HepG2 (cell line): ENCODE data around the gene CR2. TPM values are rescaled to one million over a fixed set of nuclear protein-coding genes. Genes with fewer than 3 reads are reported as not detected.

Source experiments
- ATAC-seq: fragments of 200-7000 bp; cut with Tn5 transposase; 3 replicates; pipeline ENCODE4 v1.9.1; 2020; ENCODE audit warnings: mild to moderate bottlenecking, moderate library complexity
- BruUV-seq: library from RNA; stranded (reverse); fragments of 400-500 nt; replicated peaks from 2 replicates; lab custom pipeline; 2021; lab: Mats Ljungman, UMichigan
- CTCF ChIA-PET: fragments of 300-600 bp; formaldehyde crosslinking; extraction: SDS; loops from one replicate; lab custom pipeline; 2021; ENCODE audit warnings: low total read pairs, inconsistent platforms, low intra/inter-chr PET ratio; lab: Yijun Ruan, JAX
- POLR2A ChIA-PET: fragments of 350-600 bp; sonication (Branson Sonifier 250); formaldehyde crosslinking; loops from one replicate; lab custom pipeline; 2020; ENCODE audit warnings: antibody characterized with exemption, inconsistent platforms; lab: Yijun Ruan, JAX
- DNase-seq: peaks from one replicate; pipeline ENCODE4 v3.0.0-alpha.2; 2015; ENCODE audit warnings: low spot score
- FAIRE-seq: peaks from 3 replicates; lab custom pipeline; 2011; peaks lifted over from hg19 to GRCh38; lab: Jason Lieb, UNC
- H2AFZ ChIP-seq: one replicate; pipeline ENCODE4 v1.6.1; 2011; ENCODE audit warnings: low read length, inconsistent platforms
- H3K27ac ChIP-seq: fragments of 300-600 bp; 3 replicates; pipeline ENCODE4 v1.8.0; 2011; ENCODE audit warnings: mixed run types, mild to moderate bottlenecking, mixed read lengths, low read length, inconsistent platforms; ENCODE audit not compliant: insufficient read depth; ENCODE audit errors: extremely low read length
- H3K27me3 ChIP-seq, 2 experiments: fragments of 200-600 bp in 1 of 2; 2 replicates in 1 of 2; 3 replicates in 1 of 2; pipeline versions ENCODE4 v1.6.0 to v1.8.0; 2011; ENCODE audit warnings: low read length in 2 of 2, mild to moderate bottlenecking in 2 of 2, moderate library complexity in 2 of 2, inconsistent platforms in 1 of 2; ENCODE audit not compliant: insufficient read depth in 2 of 2, control insufficient read depth in 1 of 2
- H3K36me3 ChIP-seq, 2 experiments: fragments of 200-600 bp in 1 of 2; replicated peaks in 1 of 2; 2 replicates in 1 of 2; 3 replicates in 1 of 2; pipeline versions ENCODE4 v1.5.1 to v1.8.0; 2011; ENCODE audit warnings: low read length in 2 of 2, inconsistent platforms in 1 of 2; ENCODE audit not compliant: insufficient read depth in 2 of 2, control insufficient read depth in 1 of 2
- H3K4me1 ChIP-seq: 2 replicates; pipeline ENCODE4 v1.5.1; 2012; ENCODE audit warnings: low read length, inconsistent platforms; ENCODE audit not compliant: insufficient read depth
- H3K4me2 ChIP-seq: 2 replicates; pipeline ENCODE4 v1.6.0; 2011; ENCODE audit warnings: low read depth, low read length, inconsistent platforms
- H3K4me3 ChIP-seq, 3 experiments: fragments of 200-600 bp in 1 of 3; sonication (generic), shearing (Covaris generic) in 1 of 3; replicated peaks in 1 of 3; 2 replicates each; pipeline ENCODE4 v1.5.1; 2011 to 2016; ENCODE audit warnings: low read length in 3 of 3, inconsistent platforms in 2 of 3, low read depth in 2 of 3, mild to moderate bottlenecking in 2 of 3, control low read depth in 1 of 3, mixed read lengths in 1 of 3; ENCODE audit not compliant: insufficient read depth in 1 of 3
- H3K79me2 ChIP-seq: one replicate; pipeline ENCODE4 v1.6.1; 2011; ENCODE audit warnings: low read length, inconsistent platforms; ENCODE audit not compliant: insufficient read depth
- H3K9ac ChIP-seq: 2 replicates; pipeline ENCODE4 v1.6.0; 2011; ENCODE audit warnings: mild to moderate bottlenecking, low read depth, low read length, inconsistent platforms; ENCODE audit not compliant: insufficient read depth
- H3K9me3 ChIP-seq: 2 replicates; pipeline ENCODE4 v1.5.1; 2012; ENCODE audit warnings: mild to moderate bottlenecking, low read length
- H4K20me1 ChIP-seq: 2 replicates; pipeline ENCODE4 v1.6.0; 2011; ENCODE audit warnings: inconsistent platforms, mild to moderate bottlenecking, low read length, moderate library complexity; ENCODE audit not compliant: insufficient read depth
- AGO2 ChIP-seq: fragments of 200-400 bp; formaldehyde crosslinking; optimal IDR thresholded peaks from 2 replicates; pipeline ENCODE3; 2017; ENCODE audit warnings: mild to moderate bottlenecking, low read depth, low read length, moderate library complexity
- AKAP8 ChIP-seq: sonication (generic); formaldehyde crosslinking; IDR thresholded peaks from 2 replicates; pipeline ENCODE4 v1.5.1; 2020; ENCODE audit warnings: mild to moderate bottlenecking, missing genetic modification reagents
- CENPX ChIP-seq: sonication (generic); formaldehyde crosslinking; IDR thresholded peaks from 2 replicates; pipeline ENCODE4 v1.9.0; 2021; ENCODE audit warnings: mild to moderate bottlenecking, missing genetic modification reagents, moderate library complexity
- ELF1 ChIP-seq: sonication (generic); formaldehyde crosslinking; IDR thresholded peaks from 2 replicates; pipeline ENCODE4 v1.4.0; 2020; ENCODE audit warnings: missing genetic modification reagents
- ERF ChIP-seq: IDR thresholded peaks from 2 replicates; pipeline ENCODE4 v1.6.1; 2018; ENCODE audit warnings: missing biosample characterization, missing genetic modification reagents
- FLYWCH1 ChIP-seq: sonication (generic); formaldehyde crosslinking; IDR thresholded peaks from 2 replicates; pipeline ENCODE4 v1.8.1; 2023; ENCODE audit warnings: mild to moderate bottlenecking, missing genetic modification reagents
- GZF1 ChIP-seq: sonication (generic); formaldehyde crosslinking; IDR thresholded peaks from 2 replicates; pipeline ENCODE4 v1.5.1; 2020; ENCODE audit warnings: mild to moderate bottlenecking, missing genetic modification reagents
- KDM6A ChIP-seq: IDR thresholded peaks from 2 replicates; pipeline ENCODE4 v1.6.1; 2016; ENCODE audit warnings: low read depth
- PCBP1 ChIP-seq: fragments of 200-400 bp; formaldehyde crosslinking; IDR thresholded peaks from 2 replicates; pipeline ENCODE4 v1.6.1; 2017; ENCODE audit warnings: mild to moderate bottlenecking, low read depth, low read length, borderline replicate concordance
- RARA ChIP-seq: IDR thresholded peaks from 2 replicates; pipeline ENCODE4 v1.6.1; 2016; ENCODE audit warnings: missing genetic modification reagents, missing compliant biosample characterization
- ZNF17 ChIP-seq: sonication (generic); formaldehyde crosslinking; IDR thresholded peaks from 2 replicates; pipeline ENCODE4 v1.5.0; 2020; ENCODE audit warnings: mild to moderate bottlenecking, missing genetic modification reagents
- ZNF572 ChIP-seq: sonication (generic); formaldehyde crosslinking; IDR thresholded peaks from 2 replicates; pipeline ENCODE4 v1.5.1; 2020; ENCODE audit warnings: mild to moderate bottlenecking, missing genetic modification reagents
- ZNF589 ChIP-seq: sonication (generic); formaldehyde crosslinking; conservative IDR thresholded peaks from 2 replicates; pipeline ENCODE4 v1.8.0; 2022; ENCODE audit warnings: mild to moderate bottlenecking, moderate library complexity, missing genetic modification reagents
- WGBS: methylation state at CpG from one replicate; pipeline ENCODE4 v1.1.6; 2017; ENCODE audit warnings: low lambda C conversion rate; 5-methylcytosine and 5-hydroxymethylcytosine counted together
- in situ Hi-C: cut with HindIII; loops from 2 replicates; pipeline ENCODE4 v1.10.0; 2017; ENCODE audit warnings: low pct_unique_long_range_greater_than_20kb; ENCODE audit not compliant: extremely low pct_ligation_motif_present
- intact Hi-C: fragments of 100-400 bp; cut with micrococcal nuclease; formaldehyde crosslinking; loops from one replicate; pipeline ENCODE4 v1.10.0; 2022; ENCODE audit not compliant: unreplicated experiment
- polyA plus RNA-seq, 8 experiments: library from polyadenylated mRNA; depleted of rRNA in 3 of 8; stranded (reverse) in 7 of 8; unstranded in 1 of 8; fragments of >200 nt; fragmentation: Illumina TruSeq in 4 of 8; extraction: Trizol in 4 of 8; gene quantifications; 2 replicates each; pipeline versions ENCODE4 v1.2.1 to v1.2.3, GENCODE V29; 2011 to 2016; ENCODE audit warnings: low read depth in 4 of 8, missing spikeins in 1 of 8, mixed read lengths in 1 of 8; ENCODE audit not compliant: insufficient read depth in 1 of 8
- total RNA-seq, 5 experiments: library from RNA; depleted of rRNA; stranded (reverse); fragments of >200 nt; fragmentation: Illumina TruSeq; extraction: Trizol; gene quantifications; 2 replicates each; pipeline ENCODE4 v1.2.3, GENCODE V29; 2016; ENCODE audit warnings: low read depth in 1 of 5
- TF ChIP-seq, protein P1 (sequence below): sonication (generic); formaldehyde crosslinking; IDR thresholded peaks from 2 replicates; pipeline ENCODE4 v1.4.0; 2020; ENCODE audit warnings: missing genetic modification reagents, low read depth, mild to moderate bottlenecking, borderline replicate concordance
- TF ChIP-seq, protein P2 (sequence below), 2 experiments: sonication (generic) in 1 of 2; formaldehyde crosslinking in 1 of 2; IDR thresholded peaks; 2 replicates each; pipeline versions ENCODE4 v1.4.0 to v1.6.1; 2018 to 2020; ENCODE audit warnings: missing genetic modification reagents in 2 of 2, borderline replicate concordance in 1 of 2, low read depth in 1 of 2, mild to moderate bottlenecking in 1 of 2, missing biosample characterization in 1 of 2
- TF ChIP-seq, protein P3 (sequence below): sonication (generic); formaldehyde crosslinking; IDR thresholded peaks from 2 replicates; pipeline ENCODE4 v1.4.0; 2020; ENCODE audit warnings: mild to moderate bottlenecking, low read depth, missing genetic modification reagents
- TF ChIP-seq, protein P4 (sequence below): sonication (generic); formaldehyde crosslinking; conservative IDR thresholded peaks from 2 replicates; pipeline ENCODE4 v1.5.0; 2020; ENCODE audit warnings: missing genetic modification reagents

Gene CR2
- total and polyA plus RNA-seq, 2 of the 13 experiments (the other 11 are each of a cell fraction or from before 2014, with no cell fraction given) = not detected

DNA sequence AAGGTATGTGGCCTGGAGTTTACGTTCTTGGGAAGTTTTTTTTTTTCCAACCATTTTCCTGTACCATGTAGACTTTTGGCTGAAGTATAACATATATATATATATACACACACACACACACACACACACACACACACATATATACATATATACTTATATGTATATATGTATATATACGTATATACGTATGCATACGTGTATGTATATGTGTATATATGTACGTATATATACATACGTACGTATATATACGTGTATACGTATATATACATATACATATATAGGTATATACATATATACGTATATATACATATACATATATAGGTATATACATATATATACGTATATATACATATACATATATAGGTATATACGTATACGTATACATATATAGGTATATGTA, 60.8 kb downstream of the CR2 start:
- DNase-seq = no peak
- H3K9me3 ChIP-seq = no peaks in the 10 kb centered on the region
- H3K9ac ChIP-seq = no peak overlapping the region
- H3K27me3 ChIP-seq = no peaks in the 10 kb centered on the region; a peak in 1 of 5 replicates
- no peaks in the 10 kb centered on the region for H4K20me1 ChIP-seq
- no peaks in the 10 kb centered on the region for H3K4me1 ChIP-seq
- no peak overlapping the region for H2AFZ ChIP-seq
- H3K27ac ChIP-seq = no peak overlapping the region
- intact Hi-C loops (no loop called here), in situ Hi-C loops (no loop called here)
- no peak overlapping the region for H3K4me2 ChIP-seq
- H3K79me2 ChIP-seq = no peaks in the 10 kb centered on the region
- H3K36me3 ChIP-seq = no peaks in the 10 kb centered on the region
- ChIA-PET CTCF (no interaction called here), POLR2A (no interaction called here)
- no peak for ATAC-seq
- WGBS = 67% methylated on average over 13 of the region's 13 CpGs
- FAIRE-seq = no peak
- H3K4me3 ChIP-seq = no peak overlapping the region
- BruUV-seq = no TSS peak
- no peak for TF ChIP-seq AKAP8 (CRISPR knock-in tag)
- no peak for TF ChIP-seq ZNF572 (CRISPR knock-in tag)
- TF ChIP-seq FLYWCH1 (CRISPR knock-in tag) = no peak
- TF ChIP-seq ZNF17 (CRISPR knock-in tag) = no peak
- TF ChIP-seq, protein P1, sequence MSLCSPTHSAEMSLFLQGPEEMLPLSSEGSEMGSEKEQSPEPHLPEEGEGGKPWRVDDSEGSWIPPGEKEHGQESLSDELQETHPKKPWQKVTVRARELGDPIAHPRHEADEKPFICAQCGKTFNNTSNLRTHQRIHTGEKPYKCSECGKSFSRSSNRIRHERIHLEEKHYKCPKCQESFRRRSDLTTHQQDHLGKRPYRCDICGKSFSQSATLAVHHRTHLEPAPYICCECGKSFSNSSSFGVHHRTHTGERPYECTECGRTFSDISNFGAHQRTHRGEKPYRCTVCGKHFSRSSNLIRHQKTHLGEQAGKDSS (CRISPR knock-in tag) = no peak
- TF ChIP-seq KDM6A (CRISPR knock-in tag) = no peak
- no peak for TF ChIP-seq RARA
- TF ChIP-seq, protein P2, sequence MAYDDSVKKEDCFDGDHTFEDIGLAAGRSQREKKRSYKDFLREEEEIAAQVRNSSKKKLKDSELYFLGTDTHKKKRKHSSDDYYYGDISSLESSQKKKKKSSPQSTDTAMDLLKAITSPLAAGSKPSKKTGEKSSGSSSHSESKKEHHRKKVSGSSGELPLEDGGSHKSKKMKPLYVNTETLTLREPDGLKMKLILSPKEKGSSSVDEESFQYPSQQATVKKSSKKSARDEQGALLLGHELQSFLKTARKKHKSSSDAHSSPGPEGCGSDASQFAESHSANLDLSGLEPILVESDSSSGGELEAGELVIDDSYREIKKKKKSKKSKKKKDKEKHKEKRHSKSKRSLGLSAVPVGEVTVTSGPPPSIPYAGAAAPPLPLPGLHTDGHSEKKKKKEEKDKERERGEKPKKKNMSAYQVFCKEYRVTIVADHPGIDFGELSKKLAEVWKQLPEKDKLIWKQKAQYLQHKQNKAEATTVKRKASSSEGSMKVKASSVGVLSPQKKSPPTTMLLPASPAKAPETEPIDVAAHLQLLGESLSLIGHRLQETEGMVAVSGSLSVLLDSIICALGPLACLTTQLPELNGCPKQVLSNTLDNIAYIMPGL (CRISPR knock-in tag; IDR thresholded peaks at IDR 0.05; ENCODE audit: borderline replicate concordance in 1 of 2, low read depth in 1 of 2) = no peak
- TF ChIP-seq, protein P3, sequence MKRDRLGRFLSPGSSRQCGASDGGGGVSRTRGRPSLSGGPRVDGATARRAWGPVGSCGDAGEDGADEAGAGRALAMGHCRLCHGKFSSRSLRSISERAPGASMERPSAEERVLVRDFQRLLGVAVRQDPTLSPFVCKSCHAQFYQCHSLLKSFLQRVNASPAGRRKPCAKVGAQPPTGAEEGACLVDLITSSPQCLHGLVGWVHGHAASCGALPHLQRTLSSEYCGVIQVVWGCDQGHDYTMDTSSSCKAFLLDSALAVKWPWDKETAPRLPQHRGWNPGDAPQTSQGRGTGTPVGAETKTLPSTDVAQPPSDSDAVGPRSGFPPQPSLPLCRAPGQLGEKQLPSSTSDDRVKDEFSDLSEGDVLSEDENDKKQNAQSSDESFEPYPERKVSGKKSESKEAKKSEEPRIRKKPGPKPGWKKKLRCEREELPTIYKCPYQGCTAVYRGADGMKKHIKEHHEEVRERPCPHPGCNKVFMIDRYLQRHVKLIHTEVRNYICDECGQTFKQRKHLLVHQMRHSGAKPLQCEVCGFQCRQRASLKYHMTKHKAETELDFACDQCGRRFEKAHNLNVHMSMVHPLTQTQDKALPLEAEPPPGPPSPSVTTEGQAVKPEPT (CRISPR knock-in tag) = no peak
- TF ChIP-seq AGO2 = no peak
- TF ChIP-seq, protein P4, sequence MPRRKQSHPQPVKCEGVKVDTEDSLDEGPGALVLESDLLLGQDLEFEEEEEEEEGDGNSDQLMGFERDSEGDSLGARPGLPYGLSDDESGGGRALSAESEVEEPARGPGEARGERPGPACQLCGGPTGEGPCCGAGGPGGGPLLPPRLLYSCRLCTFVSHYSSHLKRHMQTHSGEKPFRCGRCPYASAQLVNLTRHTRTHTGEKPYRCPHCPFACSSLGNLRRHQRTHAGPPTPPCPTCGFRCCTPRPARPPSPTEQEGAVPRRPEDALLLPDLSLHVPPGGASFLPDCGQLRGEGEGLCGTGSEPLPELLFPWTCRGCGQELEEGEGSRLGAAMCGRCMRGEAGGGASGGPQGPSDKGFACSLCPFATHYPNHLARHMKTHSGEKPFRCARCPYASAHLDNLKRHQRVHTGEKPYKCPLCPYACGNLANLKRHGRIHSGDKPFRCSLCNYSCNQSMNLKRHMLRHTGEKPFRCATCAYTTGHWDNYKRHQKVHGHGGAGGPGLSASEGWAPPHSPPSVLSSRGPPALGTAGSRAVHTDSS (CRISPR knock-in tag) = no peak
- no peak for TF ChIP-seq ERF (CRISPR knock-in tag)
- TF ChIP-seq GZF1 (CRISPR knock-in tag) = no peak
- TF ChIP-seq ELF1 = no peak
- TF ChIP-seq ZNF589 (CRISPR knock-in tag) = no peak
- no peak for TF ChIP-seq CENPX (CRISPR knock-in tag)
- no peak for TF ChIP-seq PCBP1
